Adrenal gland (tissue), 12 donors: ENCODE measurements around the gene KCNMA1. TPM values are rescaled to one million over a fixed set of nuclear protein-coding genes. Genes with fewer than 3 reads are reported as not detected.

ENCODE experiments used
- DNase-seq, 7 donors: peaks; one replicate each; pipeline ENCODE4 v3.0.0-alpha.2; 2019 to 2020
- H3K27ac ChIP-seq, 5 donors: fragments of 200-600 bp; sonication (generic) in 4 of 5; 1 replicate in 3 of 5; 2 replicates in 2 of 5; pipeline versions ENCODE4 v1.5.1 to v1.8.0; 2016 to 2020; ENCODE audit warnings: mild to moderate bottlenecking in 1 of 5
- H3K27me3 ChIP-seq: fragments of 200-600 bp; 2 replicates; pipeline ENCODE4 v1.8.0; 2021
- H3K36me3 ChIP-seq, 2 donors: fragments of 200-600 bp; replicated peaks in 1 of 2; 1 replicate in 1 of 2; 2 replicates in 1 of 2; pipeline versions ENCODE4 v1.5.1 to v1.8.0; 2018 to 2022
- H3K4me1 ChIP-seq, 2 donors: fragments of 200-600 bp; replicated peaks in 1 of 2; 1 replicate in 1 of 2; 2 replicates in 1 of 2; pipeline versions ENCODE4 v1.5.1 to v1.8.0; 2018 to 2021
- H3K4me3 ChIP-seq, 4 donors: fragments of 200-600 bp; sonication (generic) in 3 of 4; one replicate each; pipeline ENCODE4 v1.5.1; 2016 to 2018
- H3K9me3 ChIP-seq, 3 donors: fragments of 200-600 bp; sonication (generic) in 1 of 3; replicated peaks in 1 of 3; 1 replicate in 2 of 3; 2 replicates in 1 of 3; pipeline versions ENCODE4 v1.5.1 to v1.8.0; 2016 to 2021
- POLR2A ChIP-seq, 2 donors: fragments of 450-650 bp; IDR thresholded peaks; one replicate each; pipeline ENCODE4 v1.6.1; 2017; ENCODE audit warnings: antibody characterized with exemption in 2 of 2, mild to moderate bottlenecking in 2 of 2, moderate library complexity in 1 of 2
- WGBS, 4 donors: extraction: QIAGEN DNeasy Blood & Tissue Kit in 2 of 4; methylation state at CpG; one replicate each; pipeline versions ENCODE4 v1.1.5 to v1.1.7; 2013 to 2017; 5-methylcytosine and 5-hydroxymethylcytosine counted together
- intact Hi-C, 2 donors: fragments of 100-400 bp; cut with DNase I; formaldehyde crosslinking; loops; one replicate each; pipeline versions ENCODE4 v1.14.1 to v1.15.0; 2022 to 2023
- polyA plus RNA-seq, 3 donors: library from polyadenylated mRNA; stranded (reverse); fragments of 200-250 nt in 2 of 3; fragments of 350-450 nt in 1 of 3; fragmentation: Illumina TruSeq in 1 of 3; extraction: RNeasy Lipid Tissue Mini Kit (QIAGEN cat#74804) in 1 of 3; gene quantifications; one replicate each; pipeline ENCODE4 v1.2.3, GENCODE V29; 2013 to 2014
- total RNA-seq, 9 donors: library from RNA; depleted of rRNA in 4 of 9; stranded (reverse); fragments of >200 nt in 4 of 9; fragments of 120-200 nt in 1 of 9; fragmentation: NEBNext Ultra II Directional in 1 of 9; extraction: Animal tissue kit (Norgen Biotek cat#: 25700) in 1 of 9; gene quantifications; one replicate each; pipeline versions ENCODE4 v1.1.0 to v1.2.4, GENCODE V29; 2013 to 2023
- TF ChIP-seq, protein P1 (sequence below), 6 experiments: fragments of 450-650 bp in 4 of 6; fragments of 200-600 bp in 2 of 6; sonication (generic) in 1 of 6; IDR thresholded peaks; 1 replicate in 5 of 6; 2 replicates in 1 of 6; pipeline versions ENCODE4 v1.5.1 to v1.8.0; 2016 to 2021; ENCODE audit warnings: antibody characterized with exemption in 6 of 6, mild to moderate bottlenecking in 2 of 6, moderate library complexity in 1 of 6
- donor health status: healthy with polysubstance abuse.
- donor health status: Bipolar disorder and iron deficiency.
- donor health status: DM: yes; HTN: yes; CAD: no.
- donor health status: DM: no; HTN: no; CAD: no.
- donor health status: DM: no; HTN: no; CAD: no.
- donor health status: DM: yes; HTN: yes; CAD: no.

Gene KCNMA1
- total and polyA plus RNA-seq, 12 donors: 6.4 to 37.7 (median 13.4) TPM

DNA sequence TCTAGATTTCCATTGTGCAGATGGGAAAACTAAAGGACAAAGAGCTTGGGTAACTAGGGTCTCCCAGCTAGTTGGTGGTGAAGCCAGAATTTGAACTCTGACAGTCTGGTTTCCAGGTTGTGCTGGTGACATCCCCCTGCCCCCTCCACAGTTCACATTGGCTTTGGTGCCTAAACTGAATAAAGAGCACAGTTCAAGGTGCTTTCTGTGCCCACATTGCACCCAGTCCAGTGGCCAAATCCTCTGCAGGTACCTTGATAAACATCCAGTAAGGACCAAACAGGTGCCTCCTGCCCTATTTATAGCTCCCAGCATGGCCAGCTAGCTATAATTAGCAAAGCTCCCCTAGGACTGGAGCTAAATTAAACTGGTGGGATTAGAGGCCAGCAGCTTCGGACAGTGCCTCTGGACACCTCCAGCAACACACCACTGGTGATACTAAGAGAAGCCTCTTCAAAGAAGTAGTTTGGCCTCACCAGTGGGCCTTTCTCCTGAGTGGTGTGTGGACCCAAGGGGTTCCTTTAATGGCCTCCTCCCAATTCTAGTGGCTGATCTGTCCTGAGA lies 59.9 kb downstream of the KCNMA1 start:
- no peaks in the 10 kb centered on the region for H3K36me3 ChIP-seq
- H3K4me3 ChIP-seq: no peak overlapping the region
- TF ChIP-seq, protein P1, sequence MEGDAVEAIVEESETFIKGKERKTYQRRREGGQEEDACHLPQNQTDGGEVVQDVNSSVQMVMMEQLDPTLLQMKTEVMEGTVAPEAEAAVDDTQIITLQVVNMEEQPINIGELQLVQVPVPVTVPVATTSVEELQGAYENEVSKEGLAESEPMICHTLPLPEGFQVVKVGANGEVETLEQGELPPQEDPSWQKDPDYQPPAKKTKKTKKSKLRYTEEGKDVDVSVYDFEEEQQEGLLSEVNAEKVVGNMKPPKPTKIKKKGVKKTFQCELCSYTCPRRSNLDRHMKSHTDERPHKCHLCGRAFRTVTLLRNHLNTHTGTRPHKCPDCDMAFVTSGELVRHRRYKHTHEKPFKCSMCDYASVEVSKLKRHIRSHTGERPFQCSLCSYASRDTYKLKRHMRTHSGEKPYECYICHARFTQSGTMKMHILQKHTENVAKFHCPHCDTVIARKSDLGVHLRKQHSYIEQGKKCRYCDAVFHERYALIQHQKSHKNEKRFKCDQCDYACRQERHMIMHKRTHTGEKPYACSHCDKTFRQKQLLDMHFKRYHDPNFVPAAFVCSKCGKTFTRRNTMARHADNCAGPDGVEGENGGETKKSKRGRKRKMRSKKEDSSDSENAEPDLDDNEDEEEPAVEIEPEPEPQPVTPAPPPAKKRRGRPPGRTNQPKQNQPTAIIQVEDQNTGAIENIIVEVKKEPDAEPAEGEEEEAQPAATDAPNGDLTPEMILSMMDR (IDR thresholded peaks at IDR 0.05): no peak
- TF ChIP-seq POLR2A (IDR thresholded peaks at IDR 0.05): no peak
- no peaks in the 10 kb centered on the region for H3K4me1 ChIP-seq
- no peaks in the 10 kb centered on the region for H3K27me3 ChIP-seq
- 83 to 100% (median 88%) methylated on average over 1 of the region's 1 CpG; no CpG with 5 or more reads in 1 of the 4 donors for WGBS, 4 donors
- no peak overlapping the region for H3K27ac ChIP-seq
- intact Hi-C loops: no loop called here
- no peaks in the 10 kb centered on the region for H3K9me3 ChIP-seq
- no peak for DNase-seq

DNA sequence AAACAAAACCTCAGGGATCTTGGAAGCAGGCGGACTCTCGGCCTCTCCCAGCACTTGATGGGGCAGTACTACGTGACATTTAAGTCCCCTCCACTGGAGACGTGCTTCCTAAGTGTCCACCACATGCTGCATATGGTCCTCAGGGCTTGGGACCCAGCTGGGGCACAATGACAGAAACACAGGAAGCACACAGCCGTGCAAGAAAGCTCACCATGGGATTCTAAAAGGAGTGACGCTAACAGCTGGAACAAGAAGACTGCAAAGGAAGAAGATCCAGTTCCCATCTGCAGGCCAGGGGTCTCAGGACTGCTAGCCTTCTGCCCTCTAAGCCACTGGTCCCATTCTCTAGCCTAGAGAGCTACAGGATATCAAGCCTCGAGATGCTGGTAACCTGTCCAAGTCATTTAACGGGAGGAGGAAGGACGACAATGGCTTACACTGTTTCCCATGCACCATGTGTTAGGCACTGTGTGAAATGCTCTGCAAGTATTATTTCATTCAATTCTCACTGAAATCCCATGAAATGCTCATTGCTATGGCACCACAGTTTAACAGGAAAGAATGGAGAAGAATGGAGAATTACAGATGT lies 61.1 kb downstream of the KCNMA1 start:
- Histone ChIP-seq H3K9me3 (no peaks in the 10 kb centered on the region), H3K27ac (no peak overlapping the region), H3K27me3 (no peaks in the 10 kb centered on the region), H3K4me3 (no peak overlapping the region), H3K36me3 (no peaks in the 10 kb centered on the region), H3K4me1 (no peaks in the 10 kb centered on the region)
- no peak for DNase-seq
- TF ChIP-seq POLR2A (IDR thresholded peaks at IDR 0.05): no peak
- TF ChIP-seq, protein P1 (IDR thresholded peaks at IDR 0.05): no peak
- intact Hi-C loops: no loop called here
- 89 to 96% (median 92%) methylated on average over 8 to 9 of the region's 9 CpGs for WGBS, 4 donors

DNA sequence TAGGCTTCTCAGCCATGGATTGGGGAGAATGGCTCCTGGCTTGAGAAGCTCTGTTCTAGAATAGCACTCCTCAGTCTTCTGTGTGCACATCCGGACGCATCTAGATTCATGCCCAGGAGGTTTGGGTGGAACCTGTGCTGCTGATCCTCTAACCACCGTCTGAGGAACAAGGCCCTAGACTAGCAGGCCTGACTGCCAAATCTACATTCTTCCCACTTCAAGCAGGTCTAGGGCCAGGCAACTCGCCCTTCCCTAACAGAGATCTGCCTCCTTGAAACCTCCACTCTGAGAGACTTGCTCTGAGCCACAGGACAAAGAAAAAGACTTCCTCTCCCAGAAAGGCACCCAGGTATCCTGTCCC lies 61.6 kb downstream of the KCNMA1 start:
- H3K4me1 ChIP-seq: no peaks in the 10 kb centered on the region
- DNase-seq: no peak
- H3K4me3 ChIP-seq: no peak overlapping the region
- no peaks in the 10 kb centered on the region for H3K36me3 ChIP-seq
- intact Hi-C loops: no loop called here
- TF ChIP-seq, protein P1 (IDR thresholded peaks at IDR 0.05): no peak
- no peak for TF ChIP-seq POLR2A (IDR thresholded peaks at IDR 0.05)
- no peaks in the 10 kb centered on the region for H3K27me3 ChIP-seq
- no peaks in the 10 kb centered on the region for H3K9me3 ChIP-seq
- no peak overlapping the region for H3K27ac ChIP-seq
- 77 to 95% (median 89%) methylated on average over 2 to 4 of the region's 4 CpGs for WGBS, 4 donors

DNA sequence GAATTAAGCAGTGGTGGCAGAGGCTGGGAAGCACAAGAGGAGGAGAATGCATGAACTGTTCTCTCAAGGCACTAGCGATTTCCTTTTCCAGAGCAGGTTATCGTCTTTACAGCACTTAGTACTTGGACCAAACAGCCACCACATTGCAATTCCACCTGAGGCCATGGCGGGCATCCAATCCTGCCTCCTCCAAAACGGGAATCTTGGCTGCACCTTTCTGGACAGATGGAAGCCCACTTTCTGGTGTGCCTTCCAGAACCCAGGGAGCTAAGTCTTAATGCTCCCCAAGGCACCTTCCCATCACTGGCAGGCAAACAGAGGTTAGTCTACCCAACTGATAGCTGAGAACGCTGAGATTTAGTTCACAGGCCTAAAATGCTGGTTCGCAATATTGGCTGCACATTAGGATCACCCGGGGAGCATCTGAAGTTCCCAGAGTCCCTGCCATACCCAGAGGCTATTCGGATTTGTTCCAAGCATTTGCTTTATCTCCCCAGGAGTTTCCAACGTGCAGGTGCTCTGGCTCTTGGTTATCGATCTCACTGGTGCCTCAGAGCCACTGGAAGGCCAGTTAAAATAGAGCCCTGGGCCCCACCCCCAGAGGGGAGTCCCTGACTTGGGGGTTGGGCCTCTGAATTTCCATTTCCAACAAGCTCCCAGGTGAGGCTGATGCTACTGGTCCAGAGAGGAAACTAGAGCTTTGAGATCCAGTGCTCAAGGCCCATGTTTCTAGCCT lies 62.2 kb downstream of the KCNMA1 start:
- Histone ChIP-seq H3K9me3 (no peaks in the 10 kb centered on the region), H3K4me1 (no peaks in the 10 kb centered on the region), H3K36me3 (no peaks in the 10 kb centered on the region), H3K27me3 (no peaks in the 10 kb centered on the region), H3K27ac (no peak overlapping the region), H3K4me3 (no peak overlapping the region)
- 83 to 90% (median 88%) methylated on average over 4 to 10 of the region's 10 CpGs for WGBS, 4 donors
- DNase-seq: no peak
- TF ChIP-seq, protein P1 (IDR thresholded peaks at IDR 0.05): no peak
- TF ChIP-seq POLR2A (IDR thresholded peaks at IDR 0.05): no peak
- intact Hi-C loops: no loop called here
